ENCODE data around the gene TMSB15B.

- TF ChIP-seq EZH2 (IDR thresholded peaks at IDR 0.05; ENCODE audit: insufficient read depth, low read length) (no peak), CTCF (IDR thresholded peaks at IDR 0.05; ENCODE audit: insufficient read depth, low read depth, low read length) (no peak)
Observed at GRCh38 chrX:103932133-103932532, 30.3 kb upstream of the TMSB15B start.
